Nephron progenitor cell (in vitro differentiated cells): ENCODE data around the gene ALX4.

Experiments
- DNase-seq: peaks from one replicate; pipeline ENCODE4 v3.0.0; 2021
- H3K27ac Mint-ChIP-seq: 2 replicates; pipeline ENCODE4 v1.8.0; 2021; ENCODE audit warnings: mild to moderate bottlenecking, moderate library complexity, mixed read lengths
- H3K27me3 Mint-ChIP-seq: 2 replicates; pipeline ENCODE4 v1.8.0; 2021; ENCODE audit warnings: mild to moderate bottlenecking, low read depth, mixed read lengths; ENCODE audit not compliant: poor library complexity
- H3K36me3 Mint-ChIP-seq: 2 replicates; pipeline ENCODE4 v1.8.0; 2021; ENCODE audit warnings: low read depth, mixed read lengths
- H3K4me1 Mint-ChIP-seq: 2 replicates; pipeline ENCODE4 v1.8.0; 2021; ENCODE audit warnings: mixed read lengths
- H3K4me3 Mint-ChIP-seq: 2 replicates; pipeline ENCODE4 v1.8.0; 2021; ENCODE audit warnings: mild to moderate bottlenecking, moderate library complexity, mixed read lengths
- H3K9me3 Mint-ChIP-seq: 2 replicates; pipeline ENCODE4 v1.8.0; 2021; ENCODE audit warnings: mild to moderate bottlenecking, moderate library complexity, mixed read lengths
- TF ChIP-seq, protein P1 (sequence below): fragments of 200-600 bp; sonication (generic); IDR thresholded peaks from 2 replicates; pipeline ENCODE4 v1.5.0; 2021; ENCODE audit warnings: antibody characterized with exemption

Gene ALX4

DNA sequence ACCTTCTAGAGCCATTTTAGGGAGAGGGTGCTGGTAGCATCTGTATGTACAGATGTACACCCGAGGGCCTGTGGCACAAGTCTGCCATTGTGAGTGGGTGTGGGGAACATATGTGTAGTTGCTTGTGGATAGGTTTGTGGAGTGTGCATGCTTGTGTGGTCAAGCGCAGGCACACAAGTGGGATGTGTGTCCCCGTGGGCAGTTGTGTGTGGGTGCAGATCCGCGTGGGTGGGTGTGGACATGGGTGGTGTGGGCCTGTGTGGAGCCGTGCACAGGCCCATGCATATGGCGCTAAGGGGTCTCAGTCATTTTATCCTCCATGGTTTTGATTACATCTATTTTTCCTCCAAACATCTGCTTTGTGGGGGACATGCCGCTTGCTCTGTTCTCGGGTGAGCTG, 28.8 kb downstream of the ALX4 start:
- peaks cover 40% of the 10 kb centered on the region for H3K4me1 Mint-ChIP-seq
- peaks cover 13% of the 10 kb centered on the region for H3K9me3 Mint-ChIP-seq
- H3K4me3 Mint-ChIP-seq: no peak overlapping the region
- peaks cover 10% of the 10 kb centered on the region for H3K36me3 Mint-ChIP-seq
- DNase-seq: no peak
- TF ChIP-seq, protein P1, sequence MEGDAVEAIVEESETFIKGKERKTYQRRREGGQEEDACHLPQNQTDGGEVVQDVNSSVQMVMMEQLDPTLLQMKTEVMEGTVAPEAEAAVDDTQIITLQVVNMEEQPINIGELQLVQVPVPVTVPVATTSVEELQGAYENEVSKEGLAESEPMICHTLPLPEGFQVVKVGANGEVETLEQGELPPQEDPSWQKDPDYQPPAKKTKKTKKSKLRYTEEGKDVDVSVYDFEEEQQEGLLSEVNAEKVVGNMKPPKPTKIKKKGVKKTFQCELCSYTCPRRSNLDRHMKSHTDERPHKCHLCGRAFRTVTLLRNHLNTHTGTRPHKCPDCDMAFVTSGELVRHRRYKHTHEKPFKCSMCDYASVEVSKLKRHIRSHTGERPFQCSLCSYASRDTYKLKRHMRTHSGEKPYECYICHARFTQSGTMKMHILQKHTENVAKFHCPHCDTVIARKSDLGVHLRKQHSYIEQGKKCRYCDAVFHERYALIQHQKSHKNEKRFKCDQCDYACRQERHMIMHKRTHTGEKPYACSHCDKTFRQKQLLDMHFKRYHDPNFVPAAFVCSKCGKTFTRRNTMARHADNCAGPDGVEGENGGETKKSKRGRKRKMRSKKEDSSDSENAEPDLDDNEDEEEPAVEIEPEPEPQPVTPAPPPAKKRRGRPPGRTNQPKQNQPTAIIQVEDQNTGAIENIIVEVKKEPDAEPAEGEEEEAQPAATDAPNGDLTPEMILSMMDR: no peak
- H3K27ac Mint-ChIP-seq: no peak overlapping the region
- peaks cover 41% of the 10 kb centered on the region for H3K27me3 Mint-ChIP-seq

DNA sequence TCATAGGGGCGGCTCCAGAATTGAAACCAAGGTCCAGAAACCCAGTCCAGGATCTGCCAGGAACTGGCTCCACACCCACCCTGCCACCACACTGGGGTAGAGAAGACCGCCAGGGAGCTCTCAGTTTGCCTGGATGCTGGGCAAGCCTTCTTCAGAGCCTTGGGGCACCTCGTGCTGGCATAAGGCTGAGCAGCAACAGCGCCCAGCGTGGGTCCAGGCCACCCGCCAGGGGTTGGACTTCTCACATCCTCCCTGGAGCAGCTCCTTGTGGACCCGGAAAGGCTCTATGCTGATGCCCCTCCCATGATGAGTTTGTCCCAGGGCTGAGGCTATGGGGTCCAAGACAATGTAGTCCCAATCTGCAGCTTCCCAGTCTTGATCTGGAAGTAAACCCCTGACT, 29.7 kb downstream of the ALX4 start:
- TF ChIP-seq, protein P1: no peak
- Mint-ChIP-seq H3K27ac (no peak overlapping the region), H3K36me3 (peaks cover 14% of the 10 kb centered on the region), H3K27me3 (peaks cover 37% of the 10 kb centered on the region), H3K9me3 (peaks cover 13% of the 10 kb centered on the region), H3K4me3 (no peak overlapping the region), H3K4me1 (peaks cover 31% of the 10 kb centered on the region)
- DNase-seq: no peak

DNA sequence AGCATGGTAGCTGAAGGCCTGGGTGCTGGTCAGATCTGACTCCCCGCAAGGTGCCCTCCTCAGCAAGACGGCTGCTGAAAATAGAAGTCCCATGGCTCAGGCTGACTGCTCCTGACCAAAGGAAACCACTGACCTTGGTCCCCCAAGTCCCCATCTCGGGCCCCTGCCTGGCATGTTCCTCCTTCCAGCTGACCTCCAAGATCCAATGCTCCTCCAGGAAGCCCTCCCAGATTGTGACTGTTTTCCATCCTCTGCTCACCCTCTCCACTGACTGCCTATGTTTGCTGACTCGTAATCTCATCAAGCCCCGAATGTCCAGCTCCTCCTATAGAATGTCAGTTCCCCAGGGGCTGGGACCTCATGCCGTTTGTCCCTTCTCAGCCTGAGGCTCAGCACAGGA, 30.5 kb downstream of the ALX4 start:
- TF ChIP-seq, protein P1: no peak
- Mint-ChIP-seq H3K4me1 (peaks cover 28% of the 10 kb centered on the region), H3K9me3 (peaks cover 13% of the 10 kb centered on the region), H3K27ac (no peak overlapping the region), H3K27me3 (peaks cover 31% of the 10 kb centered on the region), H3K36me3 (peaks cover 14% of the 10 kb centered on the region), H3K4me3 (no peak overlapping the region)
- no peak for DNase-seq

DNA sequence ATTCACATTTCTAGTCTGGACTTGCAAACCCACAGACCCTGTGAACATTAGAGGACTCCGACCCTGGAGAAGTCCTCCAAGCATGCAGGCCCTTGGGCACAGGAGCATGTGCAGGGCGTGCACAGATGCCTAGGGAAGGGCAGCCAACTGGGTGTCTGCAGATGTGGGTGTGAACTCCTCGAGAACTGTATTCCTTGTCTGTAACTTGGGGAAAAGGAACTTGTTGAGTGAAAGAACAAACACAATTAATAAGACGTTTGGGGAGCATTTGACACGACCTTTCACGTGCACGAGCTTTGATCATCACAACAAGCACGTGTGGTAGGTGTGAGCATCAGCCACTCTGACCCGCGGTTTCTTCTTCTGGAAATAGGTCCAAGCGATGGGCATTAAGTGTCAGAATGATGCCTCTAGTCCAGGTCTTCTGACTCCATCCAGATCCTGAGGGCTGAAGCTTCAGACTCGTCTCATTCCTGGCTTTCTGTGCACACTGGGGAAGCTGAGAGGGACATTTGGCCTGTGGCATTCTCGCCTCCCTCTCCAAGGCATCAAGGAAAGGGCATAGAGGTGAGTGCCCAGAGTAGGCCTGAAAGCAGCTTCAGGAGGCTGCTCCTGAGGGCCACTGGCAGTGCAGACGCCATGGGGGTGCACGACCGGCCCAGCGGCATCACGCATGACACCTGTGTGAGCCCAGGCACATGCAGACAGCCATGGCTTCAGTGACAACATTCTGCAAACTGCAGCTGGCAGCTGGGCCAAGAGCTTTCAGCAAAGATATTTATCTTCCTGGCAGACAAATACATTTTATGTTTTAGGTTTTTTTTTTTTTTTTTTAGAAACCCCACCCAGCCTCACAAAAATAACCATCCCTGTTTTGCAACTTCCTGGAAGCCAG, 32.5 kb downstream of the ALX4 start:
- Mint-ChIP-seq H3K4me1 (peaks cover 24% of the 10 kb centered on the region), H3K9me3 (peaks cover 17% of the 10 kb centered on the region), H3K36me3 (peaks cover 17% of the 10 kb centered on the region), H3K27me3 (peaks cover 24% of the 10 kb centered on the region), H3K4me3 (no peak overlapping the region), H3K27ac (no peak overlapping the region)
- TF ChIP-seq, protein P1: no peak
- no peak for DNase-seq

DNA sequence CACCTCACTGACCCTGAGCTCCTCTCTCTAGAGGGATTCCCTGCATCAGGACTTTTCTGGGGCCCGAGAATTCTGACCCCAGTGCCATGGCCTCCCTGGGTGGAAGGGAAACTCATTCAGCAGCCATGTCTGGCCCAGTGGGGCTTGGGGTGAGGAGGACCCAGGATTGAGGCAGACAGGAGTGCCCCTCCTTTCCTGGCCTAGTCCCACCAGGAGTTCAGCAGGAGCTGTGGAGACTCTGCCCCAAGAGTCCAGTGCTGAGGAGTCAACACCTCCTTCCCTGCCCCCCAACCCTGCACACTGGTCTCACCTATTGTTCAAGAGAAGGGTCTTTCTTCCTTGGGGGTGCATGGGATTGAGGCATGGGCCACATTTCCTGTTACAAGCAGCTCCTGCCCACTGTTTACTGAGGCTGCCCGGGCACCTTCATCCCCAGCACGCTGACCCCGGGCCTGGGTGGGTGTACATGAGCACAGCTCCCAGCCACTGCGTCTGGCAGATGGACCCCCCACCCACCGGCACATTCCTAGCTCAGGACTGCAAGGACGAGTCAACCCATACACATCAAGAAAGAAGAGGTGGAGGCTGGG, 33.9 kb downstream of the ALX4 start:
- peaks cover 25% of the 10 kb centered on the region for H3K27me3 Mint-ChIP-seq
- H3K36me3 Mint-ChIP-seq: peaks cover 19% of the 10 kb centered on the region
- peaks cover 23% of the 10 kb centered on the region for H3K4me1 Mint-ChIP-seq

More for the DNA sequence above, 33.9 kb downstream of the ALX4 start:
- no peak overlapping the region for H3K27ac Mint-ChIP-seq
- no peak for DNase-seq
- peaks cover 10% of the 10 kb centered on the region for H3K9me3 Mint-ChIP-seq
- H3K4me3 Mint-ChIP-seq: no peak overlapping the region
- TF ChIP-seq, protein P1: no peak
